GM18907 (cell line): ENCODE data around the gene CCDC24.

Experiments
- ATAC-seq: cut with Tn5 transposase; IDR thresholded peaks from one replicate; pipeline ENCODE4 v1.9.1; 2021; ENCODE audit warnings: mild to moderate bottlenecking, moderate library complexity; ENCODE audit not compliant: unreplicated experiment

The CCDC24 gene

DNA sequence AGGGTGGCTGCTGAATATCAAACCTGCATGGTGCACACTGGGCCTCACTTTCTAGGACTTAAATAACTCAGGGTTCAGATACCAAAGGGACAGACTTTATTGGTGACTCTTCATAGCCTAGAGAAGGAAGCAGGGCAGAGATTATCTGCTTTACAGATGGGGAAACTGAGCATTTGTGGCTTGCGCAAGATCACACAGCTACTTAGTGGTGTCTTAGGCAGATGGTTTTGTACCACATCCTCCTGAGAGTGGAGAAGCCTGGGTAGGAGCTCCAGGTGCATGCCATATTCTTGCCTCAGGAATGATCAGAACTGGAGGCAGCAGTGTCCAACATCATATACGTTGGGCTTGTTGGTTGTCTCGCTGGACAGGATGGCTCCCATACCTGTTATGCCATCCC, 28.4 kb upstream of the CCDC24 start:
- ATAC-seq, result no peak

DNA sequence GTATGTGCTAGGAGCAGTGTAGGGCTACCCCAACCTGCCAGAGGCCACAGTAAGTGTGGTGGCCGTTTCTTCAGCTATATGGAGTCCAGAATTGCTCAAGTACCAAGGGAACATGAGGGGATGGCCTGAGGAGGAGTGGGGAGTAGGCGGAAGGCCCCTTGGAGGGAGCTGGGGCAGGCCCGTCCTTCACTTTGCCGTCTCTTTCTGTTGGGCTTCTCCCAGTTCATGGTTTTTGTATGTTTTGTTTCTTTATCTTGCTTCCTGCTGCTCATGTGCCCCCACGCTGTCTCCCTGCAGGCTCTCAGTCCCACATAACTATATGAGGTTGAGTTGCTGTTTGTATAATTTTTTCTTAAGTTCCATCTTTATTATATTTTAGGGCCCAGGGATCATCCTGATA, 27.5 kb upstream of the CCDC24 start:
- ATAC-seq, result no peak

DNA sequence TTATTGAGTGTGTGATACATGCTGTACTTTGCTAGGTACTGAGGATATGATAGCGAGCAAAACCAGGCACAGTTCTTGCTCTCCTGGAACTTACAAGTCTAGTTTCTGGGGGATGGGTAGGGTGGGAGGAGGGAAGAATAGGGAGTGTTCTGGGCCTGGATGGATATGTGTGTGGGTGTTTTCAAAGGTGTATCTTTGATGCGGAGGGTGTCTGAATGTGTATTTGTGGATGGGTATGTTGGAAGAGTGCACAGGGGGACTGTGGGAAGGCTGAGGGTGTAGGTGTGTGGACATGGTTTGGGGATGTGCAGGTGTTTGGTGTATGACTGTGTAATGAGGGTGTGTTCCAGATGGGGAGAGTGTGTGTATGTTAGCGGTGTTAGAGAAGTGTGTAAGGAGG, 26.1 kb upstream of the CCDC24 start:
- ATAC-seq, result no peak

DNA sequence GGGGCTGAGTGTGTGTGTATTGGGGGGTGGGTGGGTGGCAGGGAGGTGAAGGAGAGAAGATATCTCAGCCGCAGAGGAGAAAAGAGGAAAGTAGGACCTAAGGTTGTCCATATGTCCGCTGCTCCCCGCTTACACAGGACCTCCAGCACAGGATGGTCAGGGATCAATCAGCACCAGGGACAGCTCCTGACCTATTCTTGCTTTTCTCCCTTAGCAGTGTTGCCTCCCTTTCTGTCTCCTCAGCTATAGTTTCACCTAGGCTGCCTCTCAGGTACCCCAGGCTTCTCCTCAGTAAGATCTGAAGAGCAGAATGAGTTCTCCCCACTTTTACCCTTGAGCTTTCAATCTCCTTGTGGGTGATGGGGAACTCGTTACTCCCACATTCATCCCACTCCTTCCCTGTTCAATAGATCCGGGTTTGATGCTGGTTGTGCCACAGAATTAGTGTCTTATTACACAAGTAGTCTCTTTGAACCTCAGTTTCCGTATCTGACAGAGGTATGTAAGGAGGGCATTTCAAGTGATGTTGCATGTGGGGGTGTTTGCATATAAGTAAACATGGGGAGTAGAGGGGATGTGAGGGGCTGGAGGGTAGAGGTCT, 23.0 kb upstream of the CCDC24 start:
- ATAC-seq, result no peak

DNA sequence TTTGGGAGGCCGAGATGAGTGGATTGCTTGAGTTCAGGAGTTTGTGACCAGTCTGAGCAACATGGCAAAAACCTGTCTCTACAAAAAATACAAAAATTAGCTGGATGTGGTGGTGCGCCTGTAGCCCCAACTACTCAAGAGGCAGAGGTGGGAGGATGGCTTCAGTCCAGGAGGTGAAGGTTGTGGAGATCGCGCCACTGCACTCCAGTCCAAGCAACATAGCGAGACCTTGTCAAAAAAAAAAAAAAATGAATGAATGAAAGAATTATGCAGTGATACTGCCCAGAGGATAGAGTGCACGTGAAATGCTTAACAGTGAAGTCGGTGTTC, 22.0 kb upstream of the CCDC24 start:
- ATAC-seq, result no peak

DNA sequence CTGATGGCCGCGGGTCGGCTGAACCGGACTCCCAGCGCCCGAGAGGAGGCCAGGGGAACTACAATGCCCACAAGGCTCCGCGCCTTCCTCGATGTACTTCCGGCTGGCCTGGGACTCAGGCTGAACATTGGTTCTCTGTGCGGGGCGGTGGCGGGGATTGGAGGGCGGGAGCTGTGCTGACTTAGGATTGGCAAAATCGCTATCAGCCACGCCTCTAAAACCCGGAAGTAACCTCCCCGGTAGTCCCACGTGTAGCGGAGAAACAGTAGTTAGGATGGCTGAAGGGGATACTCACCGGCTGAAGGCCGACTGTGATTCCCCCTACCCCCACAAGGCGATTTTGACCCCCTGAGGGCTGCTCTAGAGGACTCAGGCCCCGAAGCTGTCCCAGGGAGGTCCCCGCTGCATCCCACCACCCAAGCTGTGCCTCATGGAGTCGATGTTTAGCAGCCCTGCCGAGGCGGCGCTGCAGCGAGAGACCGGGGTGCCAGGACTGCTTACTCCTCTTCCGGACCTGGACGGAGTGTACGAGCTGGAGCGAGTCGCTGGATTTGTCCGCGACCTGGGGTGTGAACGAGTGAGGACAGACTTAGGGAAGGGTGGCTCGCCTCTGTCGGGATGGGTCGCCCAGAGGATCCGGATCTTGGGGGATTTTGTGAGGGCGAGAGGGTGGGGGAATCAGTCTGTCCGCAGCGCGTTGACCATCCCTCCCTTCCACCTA, 21.5 kb upstream of the CCDC24 start, which contains the start of gene DPH2:
Gene DPH2 (plus strand): TSS at position 265 of the 721 bp plus-strand sequence. CDS start 166 bp downstream, at position 431.
- peak; percentile 71 for ATAC-seq

DNA sequence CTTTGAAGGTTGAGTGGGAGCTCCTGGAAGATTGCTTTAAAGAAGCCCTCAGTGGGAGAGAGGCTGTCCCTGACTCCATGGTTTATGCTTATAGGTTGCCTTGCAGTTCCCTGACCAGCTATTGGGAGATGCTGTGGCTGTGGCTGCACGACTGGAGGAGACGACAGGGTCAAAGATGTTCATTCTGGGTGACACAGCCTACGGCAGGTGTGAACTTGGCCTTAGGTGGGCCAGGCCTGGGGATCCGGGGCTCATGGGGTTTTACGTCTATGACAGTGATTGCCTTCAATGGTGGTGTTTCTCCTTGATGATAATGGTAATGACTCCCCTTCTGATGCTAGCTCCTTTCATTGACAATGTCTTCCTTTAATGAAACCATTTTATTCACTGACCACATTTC, 20.9 kb upstream of the CCDC24 start:
- no peak for ATAC-seq

DNA sequence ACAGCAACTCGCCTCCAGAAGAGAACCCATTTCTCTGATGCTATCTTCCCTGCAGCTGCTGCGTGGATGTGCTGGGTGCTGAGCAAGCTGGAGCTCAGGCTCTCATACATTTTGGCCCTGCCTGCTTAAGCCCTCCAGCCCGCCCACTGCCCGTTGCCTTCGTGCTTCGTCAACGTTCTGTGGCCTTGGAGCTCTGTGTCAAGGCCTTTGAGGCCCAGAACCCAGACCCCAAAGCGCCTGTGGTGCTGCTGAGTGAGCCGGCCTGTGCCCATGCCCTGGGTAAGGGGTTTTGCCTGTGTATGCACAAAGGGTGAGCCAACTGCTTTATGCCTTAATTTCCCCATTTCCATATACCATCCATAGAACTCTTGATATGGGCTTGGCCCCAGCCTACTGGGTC, 20.5 kb upstream of the CCDC24 start:
- ATAC-seq, result no peak

DNA sequence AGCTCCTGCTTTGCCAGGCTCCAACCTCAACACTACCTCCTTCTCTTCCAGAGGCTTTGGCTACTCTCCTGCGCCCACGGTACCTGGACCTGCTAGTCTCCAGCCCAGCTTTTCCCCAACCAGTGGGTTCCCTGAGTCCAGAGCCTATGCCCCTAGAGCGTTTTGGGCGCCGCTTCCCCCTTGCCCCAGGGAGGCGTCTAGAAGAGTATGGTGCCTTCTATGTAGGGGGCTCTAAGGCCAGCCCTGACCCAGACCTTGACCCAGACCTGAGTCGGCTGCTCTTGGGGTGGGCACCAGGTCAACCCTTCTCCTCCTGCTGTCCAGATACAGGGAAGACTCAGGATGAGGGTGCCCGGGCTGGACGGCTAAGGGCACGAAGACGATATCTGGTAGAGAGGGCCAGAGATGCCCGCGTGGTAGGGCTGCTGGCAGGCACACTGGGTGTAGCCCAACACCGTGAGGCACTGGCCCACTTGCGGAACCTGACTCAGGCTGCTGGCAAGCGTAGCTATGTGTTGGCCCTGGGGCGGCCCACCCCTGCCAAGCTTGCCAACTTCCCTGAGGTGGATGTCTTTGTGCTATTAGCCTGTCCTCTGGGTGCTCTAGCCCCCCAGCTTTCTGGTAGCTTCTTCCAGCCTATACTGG, 19.9 kb upstream of the CCDC24 start:
- no peak for ATAC-seq

DNA sequence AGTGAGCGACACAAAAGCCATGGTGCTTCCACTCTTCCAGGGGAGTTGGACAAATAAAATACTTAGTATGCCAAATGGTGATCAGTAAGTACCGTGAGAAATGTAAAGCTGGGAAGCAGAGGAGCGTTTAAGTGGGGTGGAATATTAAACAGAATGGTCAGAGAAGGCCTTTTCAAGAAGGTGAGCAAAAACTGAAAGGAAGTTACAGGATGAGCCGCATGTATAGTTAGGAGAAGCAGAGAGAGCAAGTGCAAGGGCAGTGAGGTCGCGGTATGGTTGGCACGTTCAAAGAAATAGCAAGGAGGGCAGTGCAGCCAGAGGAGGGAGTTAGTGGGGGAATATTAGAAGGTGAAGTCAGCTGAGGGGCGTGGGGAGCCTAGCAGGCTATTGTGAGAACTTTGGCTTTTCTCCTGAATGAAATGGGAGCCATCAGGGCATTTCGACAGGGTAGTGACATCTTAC, 17.4 kb upstream of the CCDC24 start:
- no peak for ATAC-seq

DNA sequence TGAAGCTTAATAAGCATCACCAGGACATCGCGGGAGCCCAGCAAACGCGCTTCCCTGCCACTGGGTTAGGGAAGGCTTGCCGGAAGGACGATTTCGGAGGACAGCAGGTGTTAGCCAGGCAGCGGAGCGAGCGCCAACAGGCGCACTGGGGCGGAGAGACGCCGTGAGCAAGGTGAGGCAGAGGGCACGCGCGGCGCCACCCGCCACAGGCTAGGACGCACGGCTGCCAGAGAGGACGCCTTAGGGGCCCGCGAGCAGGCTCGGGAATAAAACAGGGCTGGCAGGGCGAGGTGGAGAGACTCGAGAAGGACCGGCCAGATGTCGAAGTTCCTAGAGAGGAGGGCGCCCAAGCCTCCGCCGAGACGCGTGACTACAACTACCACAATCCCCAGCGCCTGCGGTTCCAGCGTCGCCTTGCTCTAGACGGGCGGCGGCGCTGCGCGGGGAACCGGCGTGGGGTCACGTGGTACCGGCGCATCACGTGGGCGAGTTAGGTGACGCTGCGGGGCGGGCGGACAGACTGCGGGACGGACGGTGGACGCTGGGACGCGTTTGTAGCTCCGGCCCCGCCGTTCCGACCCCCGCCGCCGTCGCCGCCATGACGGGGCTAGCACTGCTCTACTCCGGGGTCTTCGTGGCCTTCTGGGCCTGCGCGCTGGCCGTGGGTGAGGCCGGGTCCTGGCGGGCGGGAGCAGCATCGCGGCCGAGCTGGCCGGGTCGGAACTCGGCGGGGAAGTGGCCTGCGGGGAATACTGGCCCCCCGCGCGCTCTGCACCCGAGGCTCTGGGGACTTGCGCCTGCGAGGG, 16.8 kb upstream of the CCDC24 start, which contains the start of gene ATP6V0B:
Gene ATP6V0B (plus strand): TSS at position 518 of the 806 bp plus-strand sequence. CDS start 81 bp downstream, at position 599.
- ATAC-seq, result peak; percentile 70

DNA sequence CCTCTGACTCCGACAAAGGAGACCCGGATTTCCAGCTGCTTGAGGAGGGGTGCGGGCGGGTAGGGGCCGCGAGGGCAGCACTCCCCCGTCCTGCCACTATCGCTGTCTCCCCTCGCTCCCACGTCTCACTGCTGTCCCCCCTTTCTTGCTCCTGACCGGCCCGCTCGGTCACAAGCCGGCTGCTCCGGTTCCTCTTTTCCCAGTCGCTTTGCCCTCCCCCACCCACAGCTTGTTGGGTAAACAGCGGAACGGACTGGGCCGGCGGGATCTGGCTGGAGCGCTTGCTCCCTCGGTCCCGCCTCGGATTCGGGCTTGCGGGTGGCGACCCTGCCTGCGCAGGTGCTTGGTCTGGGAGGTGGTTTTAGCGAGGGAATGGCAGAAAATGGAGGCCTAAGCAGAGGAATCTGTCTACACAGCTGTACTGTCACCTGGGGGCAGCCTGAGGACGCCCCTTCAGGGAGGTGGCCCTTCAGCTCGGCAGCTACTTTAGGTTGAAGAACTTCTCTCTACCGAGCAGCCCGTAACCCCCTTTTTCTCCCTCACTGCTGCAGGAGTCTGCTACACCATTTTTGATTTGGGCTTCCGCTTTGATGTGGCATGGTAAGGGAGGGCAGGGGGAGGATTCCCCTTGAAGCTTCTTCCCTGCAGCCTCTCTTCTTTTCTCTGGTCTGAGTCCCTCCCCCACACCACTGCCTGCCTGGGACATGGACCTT, 16.0 kb upstream of the CCDC24 start:
- ATAC-seq, result no peak

DNA sequence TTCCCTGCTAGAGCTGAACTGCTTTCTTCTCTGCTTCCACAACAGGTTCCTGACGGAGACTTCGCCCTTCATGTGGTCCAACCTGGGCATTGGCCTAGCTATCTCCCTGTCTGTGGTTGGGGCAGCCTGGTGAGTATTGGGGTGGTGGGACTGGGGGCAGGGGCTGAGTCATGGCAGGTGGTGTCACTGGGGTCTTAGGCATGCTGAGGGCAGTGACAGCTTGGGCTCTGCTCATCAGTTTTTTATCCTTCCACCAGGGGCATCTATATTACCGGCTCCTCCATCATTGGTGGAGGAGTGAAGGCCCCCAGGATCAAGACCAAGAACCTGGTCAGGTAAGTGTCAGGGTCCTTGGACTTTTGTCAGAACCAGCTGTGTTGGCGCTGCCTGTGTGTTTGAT, 15.4 kb upstream of the CCDC24 start:
- no peak for ATAC-seq

DNA sequence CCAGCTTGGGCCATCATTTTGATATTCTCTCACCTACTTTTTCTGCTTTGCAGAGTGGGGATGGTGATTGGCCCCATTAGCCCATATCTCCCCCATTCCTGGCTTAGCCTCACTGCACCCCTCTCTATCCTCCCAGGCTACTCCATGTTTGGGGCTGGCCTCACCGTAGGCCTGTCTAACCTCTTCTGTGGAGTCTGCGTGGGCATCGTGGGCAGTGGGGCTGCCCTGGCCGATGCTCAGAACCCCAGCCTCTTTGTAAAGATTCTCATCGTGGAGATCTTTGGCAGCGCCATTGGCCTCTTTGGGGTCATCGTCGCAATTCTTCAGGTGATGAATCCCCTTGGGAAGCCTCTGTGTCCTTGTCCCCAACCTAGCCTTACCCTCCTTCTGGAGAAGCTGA, 14.5 kb upstream of the CCDC24 start:
- ATAC-seq, result no peak

DNA sequence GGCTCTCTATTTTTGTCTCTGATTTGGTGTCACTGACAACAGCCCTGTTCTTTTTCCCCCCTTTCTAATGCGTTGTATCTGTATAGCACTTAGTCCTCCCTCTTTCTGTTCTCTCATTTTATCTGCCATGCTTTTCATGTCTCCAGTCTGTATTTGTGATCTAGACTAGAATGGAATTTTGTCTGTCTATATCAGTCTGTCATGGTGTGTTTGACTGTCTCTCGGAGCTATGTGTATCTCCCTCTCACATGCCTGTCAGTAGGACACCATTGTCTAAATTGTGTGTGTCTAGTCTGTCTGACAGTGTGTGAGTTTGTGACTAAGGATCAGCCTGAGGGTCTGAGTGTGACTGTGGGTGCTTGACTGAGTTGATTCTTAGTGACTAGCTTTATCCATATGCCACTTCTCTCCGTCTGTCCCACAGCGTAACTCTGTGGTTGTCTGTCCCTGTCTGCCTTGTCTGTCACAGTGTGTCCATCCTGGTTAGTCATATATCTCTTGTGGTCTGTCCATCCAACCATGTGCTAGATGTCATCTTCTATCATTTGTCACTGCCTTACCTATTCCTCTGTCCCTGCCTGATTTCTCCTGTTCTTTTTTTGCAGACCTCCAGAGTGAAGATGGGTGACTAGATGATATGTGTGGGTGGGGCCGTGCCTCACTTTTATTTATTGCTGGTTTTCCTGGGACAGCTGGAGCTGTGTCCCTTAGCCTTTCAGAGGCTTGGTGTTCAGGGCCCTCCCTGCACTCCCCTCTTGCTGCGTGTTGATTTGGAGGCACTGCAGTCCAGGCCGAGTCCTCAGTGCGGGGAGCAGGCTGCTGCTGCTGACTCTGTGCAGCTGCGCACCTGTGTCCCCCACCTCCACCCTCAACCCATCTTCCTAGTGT, 13.8 kb upstream of the CCDC24 start:
- no peak for ATAC-seq

DNA sequence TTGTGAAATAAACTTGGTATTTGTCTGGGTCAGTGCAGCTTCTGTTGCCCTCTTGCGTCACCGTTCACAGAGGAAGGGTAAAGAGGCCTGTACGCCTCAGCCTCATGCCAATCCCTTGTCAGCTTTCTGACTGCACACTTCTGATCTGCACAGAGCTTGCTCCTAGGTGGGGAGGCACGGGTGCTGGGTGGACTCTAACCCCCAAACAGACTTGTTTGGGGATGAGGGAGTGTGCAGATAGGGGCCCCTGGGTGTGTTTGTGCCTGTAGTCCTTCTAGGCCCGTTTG, 13.2 kb upstream of the CCDC24 start:
- ATAC-seq, result no peak

DNA sequence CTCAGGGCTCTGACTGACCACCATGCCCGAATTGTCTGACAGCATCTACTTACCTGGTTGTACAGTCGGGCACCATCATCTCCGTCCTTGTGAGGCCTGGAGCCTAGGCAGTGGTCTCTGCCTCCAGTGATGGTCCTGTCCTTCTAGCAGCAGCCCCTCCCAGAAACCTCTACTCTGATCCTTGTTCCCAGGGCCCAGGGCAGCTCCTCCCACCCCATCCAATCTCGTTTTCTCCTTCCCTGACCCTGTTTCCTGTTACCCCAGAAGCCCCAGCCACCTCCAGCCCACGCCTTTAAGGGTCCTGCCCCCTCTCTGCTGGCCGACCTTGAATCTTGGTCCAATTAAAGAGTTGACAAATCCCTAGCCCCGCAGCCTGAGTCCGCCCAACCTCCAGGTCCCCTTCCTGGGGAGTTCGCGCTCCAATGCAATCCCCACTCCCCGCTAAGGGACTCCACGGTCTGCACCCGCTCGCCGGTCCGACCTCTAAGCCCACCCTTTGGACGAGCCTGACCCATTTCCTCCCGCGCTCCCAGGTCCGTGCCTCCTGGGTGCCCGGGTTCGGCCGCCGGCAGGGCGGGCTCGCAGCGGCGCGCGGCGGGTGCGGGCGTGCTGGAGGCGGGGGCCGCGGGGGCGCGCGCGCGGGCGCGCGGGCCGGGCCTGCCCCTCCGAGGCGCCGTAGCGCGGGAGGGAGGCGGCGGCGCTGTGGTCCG, 12.7 kb upstream of the CCDC24 start, which contains the start of gene B4GALT2:
Gene B4GALT2 (plus strand): TSS at position 660 of the 710 bp plus-strand sequence. CDS start 1,951 bp downstream, outside the sequence.
- ATAC-seq, result no peak

DNA sequence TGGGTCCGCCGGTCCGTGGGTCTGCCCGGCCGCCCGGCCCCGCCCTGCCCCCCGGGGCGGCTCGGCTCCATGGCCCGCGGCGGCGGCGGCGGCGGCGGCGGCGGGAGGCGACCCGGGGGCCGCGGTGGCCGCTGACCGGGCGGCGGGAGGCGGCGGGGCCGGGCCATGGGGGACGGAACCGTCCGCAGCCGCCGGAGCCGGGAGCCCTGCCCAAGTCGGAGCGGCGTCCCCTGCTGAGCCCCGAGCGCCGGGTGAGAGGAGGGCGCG, 12.2 kb upstream of the CCDC24 start:
- ATAC-seq, result no peak

DNA sequence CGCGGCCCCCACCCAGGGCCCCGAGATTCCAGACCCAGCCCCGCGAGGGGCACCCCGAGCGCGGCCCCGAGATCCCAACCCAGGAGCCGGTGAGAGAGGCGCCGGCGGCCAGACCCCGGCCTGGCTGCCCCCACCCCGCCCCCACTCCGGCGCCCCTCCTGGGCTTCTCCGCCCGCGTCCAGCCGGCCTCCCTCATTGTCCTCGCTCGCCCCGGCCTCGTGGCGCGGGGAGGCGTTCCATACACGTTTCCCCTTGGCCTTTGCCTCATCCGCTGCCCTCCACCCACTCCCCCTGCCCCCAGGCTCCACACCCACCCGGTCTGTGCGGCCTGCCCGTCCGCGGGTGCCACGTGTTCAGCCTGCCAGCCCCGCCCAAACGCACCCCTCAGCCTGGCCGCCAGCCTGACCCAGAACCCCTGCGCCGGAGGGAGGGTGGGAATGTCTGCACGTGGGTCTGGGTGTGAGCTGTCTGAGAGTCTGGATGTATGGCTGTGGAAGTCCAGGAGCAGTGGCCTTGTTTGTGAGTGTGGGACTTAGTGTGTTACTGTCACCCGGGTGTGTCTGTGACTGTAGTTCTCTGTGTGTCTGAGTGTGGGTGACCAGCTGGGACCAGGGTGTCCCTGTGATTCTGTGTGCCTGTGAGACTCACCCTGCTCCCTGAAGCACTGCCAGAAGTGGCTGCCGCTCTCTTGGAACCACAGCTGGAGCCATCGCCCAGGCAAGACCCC, 11.7 kb upstream of the CCDC24 start:
- no peak for ATAC-seq
